ENCODE data around the gene COL12A1. TPM values are rescaled to one million over a fixed set of nuclear protein-coding genes. Genes with fewer than 3 reads are reported as not detected.

COL12A1 gene
- total and polyA plus RNA-seq, 11 donors, result 3.1 to 26.8 (median 18.5) TPM

GRCh38 chr6:75135450-75135849, 70.4 kb downstream of the COL12A1 start:
- TF ChIP-seq POLR2A (IDR thresholded peaks at IDR 0.05) (no peak), CTCF (IDR thresholded peaks at IDR 0.05) (no peak)
- intact Hi-C loops (cut with DNase I), result no loop called here
- 55 to 64% (median 59%) methylated on average over 6 of the region's 6 CpGs for WGBS, 4 donors

GRCh38 chr6:75130784-75131183, 75.1 kb downstream of the COL12A1 start:
- H3K4me1 ChIP-seq, result no peaks in the 10 kb centered on the region

More at GRCh38 chr6:75135450-75135849, 70.4 kb downstream of the COL12A1 start:
- H3K4me1 ChIP-seq, result no peaks in the 10 kb centered on the region
- H3K27me3 ChIP-seq, result no peaks in the 10 kb centered on the region
- ATAC-seq, result no peak
- H3K36me3 ChIP-seq, result peaks cover 0 to 85% (median 0%) of the 10 kb centered on the region in 9 donors
- H3K27ac ChIP-seq, result no peak overlapping the region
- H3K4me3 ChIP-seq, result no peak overlapping the region
- H3K9me3 ChIP-seq, result no peaks in the 10 kb centered on the region
- DNase-seq, result no peak

GRCh38 chr6:75128878-75129570, 76.8 kb downstream of the COL12A1 start:
- H3K4me1 ChIP-seq, result no peaks in the 10 kb centered on the region
- H3K27ac ChIP-seq, result no peak overlapping the region
- no peaks in the 10 kb centered on the region for H3K27me3 ChIP-seq
- intact Hi-C loops (cut with DNase I), result no loop called here
- ATAC-seq (no peak), DNase-seq (no peak)
- no peak overlapping the region for H3K4me3 ChIP-seq
- H3K36me3 ChIP-seq, result peaks cover 0 to 84% (median 0%) of the 10 kb centered on the region in 9 donors
- no peaks in the 10 kb centered on the region for H3K9me3 ChIP-seq
- 63 to 80% (median 79%) methylated on average over 3 of the region's 3 CpGs for WGBS, 4 donors
- TF ChIP-seq POLR2A (IDR thresholded peaks at IDR 0.05), result no peak

More at GRCh38 chr6:75130784-75131183, 75.1 kb downstream of the COL12A1 start:
- 68 to 94% (median 77%) methylated on average over 8 to 9 of the region's 9 CpGs for WGBS, 4 donors
- no peak for DNase-seq
- intact Hi-C loops (cut with DNase I), result no loop called here
- no peak overlapping the region for H3K4me3 ChIP-seq
- no peaks in the 10 kb centered on the region for H3K9me3 ChIP-seq
- H3K27me3 ChIP-seq, result no peaks in the 10 kb centered on the region
- no peak overlapping the region for H3K27ac ChIP-seq
- no peak for ATAC-seq
- TF ChIP-seq CTCF (IDR thresholded peaks at IDR 0.05), result no peak
- TF ChIP-seq POLR2A (IDR thresholded peaks at IDR 0.05), result no peak
- peaks cover 0 to 88% (median 0%) of the 10 kb centered on the region in 9 donors for H3K36me3 ChIP-seq

GRCh38 chr6:75126518-75126917, 79.3 kb downstream of the COL12A1 start:
- Histone ChIP-seq H3K27me3 (no peaks in the 10 kb centered on the region), H3K9me3 (no peaks in the 10 kb centered on the region), H3K36me3 (peaks cover 0 to 82% (median 0%) of the 10 kb centered on the region in 9 donors), H3K27ac (no peak overlapping the region), H3K4me3 (no peak overlapping the region), H3K4me1 (no peaks in the 10 kb centered on the region)
- no peak for DNase-seq
- WGBS, 4 donors, result 73 to 85% (median 78%) methylated on average over 2 of the region's 2 CpGs
- no peak for TF ChIP-seq POLR2A (IDR thresholded peaks at IDR 0.05)
- no peak for ATAC-seq
- intact Hi-C loops (cut with DNase I), result no loop called here

GRCh38 chr6:75124983-75125382, 80.9 kb downstream of the COL12A1 start:
- WGBS, 4 donors, result 89 to 91% (median 90%) methylated on average over 2 of the region's 2 CpGs
- intact Hi-C loops (cut with DNase I), result no loop called here
- DNase-seq, result no peak
- Histone ChIP-seq H3K4me1 (no peaks in the 10 kb centered on the region), H3K27me3 (no peaks in the 10 kb centered on the region), H3K9me3 (no peaks in the 10 kb centered on the region), H3K4me3 (no peak overlapping the region), H3K27ac (no peak overlapping the region), H3K36me3 (peaks cover 0 to 81% (median 0%) of the 10 kb centered on the region in 9 donors)
- no peak for ATAC-seq
- TF ChIP-seq POLR2A (IDR thresholded peaks at IDR 0.05) (no peak), CTCF (IDR thresholded peaks at IDR 0.05) (no peak)
